K562 (cell line): Measurements from ENCODE around the gene PHPT1. TPM values are rescaled to one million over a fixed set of nuclear protein-coding genes. Genes with fewer than 3 reads are reported as not detected.

Source experiments
- CREB5 ChIP-seq: fragments of 250-450 bp; sonication (Bioruptor Pico); IDR thresholded peaks from 2 replicates; pipeline ENCODE4 v1.5.0; 2020; ENCODE audit warnings: mild to moderate bottlenecking
- CREM ChIP-seq: IDR thresholded peaks from 2 replicates; pipeline ENCODE4 v1.6.1; 2014; ENCODE audit warnings: antibody characterized with exemption, low read depth
- E4F1 ChIP-seq: fragments of 250-450 bp; sonication (Bioruptor Pico); IDR thresholded peaks from 2 replicates; pipeline ENCODE4 v1.5.0; 2021; ENCODE audit warnings: mild to moderate bottlenecking, borderline replicate concordance
- EGR1 ChIP-seq: fragments of 450-650 bp; conservative IDR thresholded peaks from 2 replicates; pipeline ENCODE4 v1.6.1; 2017; ENCODE audit warnings: mild to moderate bottlenecking
- FOXP4 ChIP-seq: sonication (generic); formaldehyde crosslinking; IDR thresholded peaks from 2 replicates; pipeline ENCODE4 v1.8.0; 2022; ENCODE audit warnings: mild to moderate bottlenecking, missing genetic modification reagents, borderline replicate concordance
- MYBL2 ChIP-seq, 2 experiments: fragments of 450-650 bp in 1 of 2; sonication (generic) in 1 of 2; formaldehyde crosslinking in 1 of 2; IDR thresholded peaks; 2 replicates each; pipeline versions ENCODE4 v1.6.1 to v1.8.1; 2017 to 2022; ENCODE audit warnings: borderline replicate concordance in 1 of 2, inconsistent platforms in 1 of 2, low read depth in 1 of 2, mild to moderate bottlenecking in 1 of 2, missing genetic modification reagents in 1 of 2, moderate library complexity in 1 of 2
- PATZ1 ChIP-seq: fragments of 250-450 bp; sonication (Bioruptor Pico); IDR thresholded peaks from 2 replicates; pipeline ENCODE4 v1.5.0; 2020; ENCODE audit warnings: mild to moderate bottlenecking, borderline replicate concordance
- PRDM10 ChIP-seq: fragments of 450-650 bp; IDR thresholded peaks from 2 replicates; pipeline ENCODE4 v1.6.1; 2018; ENCODE audit not compliant: partially characterized antibody
- RBBP5 ChIP-seq: fragments of 200-600 bp; sonication (generic); IDR thresholded peaks from 2 replicates; pipeline ENCODE4 v1.6.1; 2012; ENCODE audit warnings: borderline replicate concordance, mild to moderate bottlenecking, low read length, control low read depth, inconsistent platforms; ENCODE audit not compliant: insufficient read depth, poor library complexity, severe bottlenecking
- SIN3B ChIP-seq: fragments of 450-650 bp; IDR thresholded peaks from 2 replicates; pipeline ENCODE4 v1.6.1; 2017; ENCODE audit warnings: low read depth, mild to moderate bottlenecking, moderate library complexity
- ZNF655 ChIP-seq: fragments of 250-450 bp; sonication (Bioruptor Pico); IDR thresholded peaks from 2 replicates; pipeline ENCODE4 v1.5.0; 2021
- polyA plus RNA-seq, 8 experiments: library from polyadenylated mRNA; depleted of rRNA in 4 of 8; stranded (reverse) in 5 of 8; unstranded in 3 of 8; fragments of >200 nt; fragmentation: Nextera tagmentation in 2 of 8; fragmentation: Illumina TruSeq in 1 of 8; extraction: Ambion mirVana in 2 of 8; extraction: Trizol in 1 of 8; gene quantifications; 2 replicates each; pipeline versions ENCODE4 v1.2.1 to v1.2.3, GENCODE V29; 2011 to 2014; ENCODE audit warnings: inconsistent platforms in 1 of 8, missing spikeins in 1 of 8
- total RNA-seq, 7 experiments: library from RNA; depleted of rRNA in 6 of 7; stranded (reverse); fragments of >200 nt in 6 of 7; fragmentation: Illumina TruSeq in 2 of 7; extraction: Trizol in 2 of 7; gene quantifications; 2 replicates each; pipeline versions ENCODE4 v1.2.1 to v1.2.3, GENCODE V29; 2011 to 2021; ENCODE audit warnings: low replicate concordance in 1 of 7

The PHPT1 gene
- total and polyA plus RNA-seq, 9 of the 15 experiments (the other 6 are each of a cell fraction or from before 2014, with no cell fraction given) = 20.9 to 166 (median 129) TPM

GRCh38 chr9:136882109-136882946 is 33.1 kb downstream of the PHPT1 start (continued):
- TF ChIP-seq SIN3B = no peak
- TF ChIP-seq MYBL2 (IDR thresholded peaks at IDR 0.05; ENCODE audit: low read depth) = no peak
- TF ChIP-seq MYBL2 (CRISPR knock-in tag; IDR thresholded peaks at IDR 0.05; ENCODE audit: borderline replicate concordance) = no peak
- no peak for TF ChIP-seq CREB5 (CRISPR knock-in tag)
- TF ChIP-seq EGR1 = peak; percentile 79
- TF ChIP-seq RBBP5 = no peak
- no peak for TF ChIP-seq E4F1 (CRISPR knock-in tag)
- no peak for TF ChIP-seq PATZ1
- no peak for TF ChIP-seq FOXP4 (CRISPR knock-in tag)
- TF ChIP-seq PRDM10 = no peak
- no peak for TF ChIP-seq ZNF655 (CRISPR knock-in tag)
- TF ChIP-seq CREM = peak; percentile 64; the same call in 1 of the 2 replicates
